Gastrocnemius medialis (tissue), 4 donors: Measurements from ENCODE around the gene SPPL2A.

Experiments
- CTCF ChIP-seq, 5 experiments: fragments of 450-650 bp in 3 of 5; fragments of 200-600 bp in 2 of 5; sonication (generic) in 2 of 5; IDR thresholded peaks in 4 of 5; conservative IDR thresholded peaks in 1 of 5; 1 replicate in 4 of 5; 2 replicates in 1 of 5; pipeline ENCODE4 v1.5.1; 2016 to 2019; ENCODE audit warnings: antibody characterized with exemption in 5 of 5, mild to moderate bottlenecking in 3 of 5, moderate library complexity in 3 of 5
- POLR2A ChIP-seq, 2 donors: fragments of 450-650 bp; IDR thresholded peaks; one replicate each; pipeline ENCODE4 v1.6.1; 2017; ENCODE audit warnings: antibody characterized with exemption in 2 of 2, mild to moderate bottlenecking in 2 of 2, moderate library complexity in 2 of 2

- TF ChIP-seq POLR2A (IDR thresholded peaks at IDR 0.05) (no peak), CTCF (IDR thresholded peaks at IDR 0.05 in 4 of 5, conservative IDR thresholded peaks at IDR 0.05 in 1 of 5) (no peak)
These were observed 48.4 kb upstream of the SPPL2A start for GRCh38 chr15:50813865-50814264.
